ENCODE measurements around the gene SPACA9.

Gene SPACA9

GRCh38 chr9:132894346-132894745 lies 15.6 kb downstream of the SPACA9 start:
- no peak for DNase-seq (ENCODE audit: low read depth)

GRCh38 chr9:132894862-132895835 lies 16.5 kb downstream of the SPACA9 start:
- DNase-seq (ENCODE audit: low read depth): no peak

GRCh38 chr9:132896264-132896663 lies 17.6 kb downstream of the SPACA9 start:
- DNase-seq (ENCODE audit: low read depth): no peak

- DNase-seq (ENCODE audit: low read depth): no peak
Observed at GRCh38 chr9:132896906-132897305, 18.2 kb downstream of the SPACA9 start.

- no peak for DNase-seq (ENCODE audit: low read depth)
Observed at GRCh38 chr9:132898051-132898450, 19.4 kb downstream of the SPACA9 start.

GRCh38 chr9:132901858-132902831 lies 23.4 kb downstream of the SPACA9 start:
- peak; percentile 52 for DNase-seq (ENCODE audit: low read depth)

- no peak for DNase-seq (ENCODE audit: low read depth)
Observed at GRCh38 chr9:132903574-132904492, 25.1 kb downstream of the SPACA9 start.

GRCh38 chr9:132905726-132906125 lies 27.0 kb downstream of the SPACA9 start:
- DNase-seq (ENCODE audit: low read depth): no peak

GRCh38 chr9:132908635-132909034 lies 29.9 kb downstream of the SPACA9 start:
- no peak for DNase-seq (ENCODE audit: low read depth)

- DNase-seq (ENCODE audit: low read depth): no peak
Observed at GRCh38 chr9:132909311-132909710, 30.6 kb downstream of the SPACA9 start.

GRCh38 chr9:132910376-132910775 lies 31.7 kb downstream of the SPACA9 start:
- DNase-seq (ENCODE audit: low read depth): no peak

- DNase-seq (ENCODE audit: low read depth): no peak
Observed at GRCh38 chr9:132912131-132912530, 33.4 kb downstream of the SPACA9 start.

GRCh38 chr9:132914924-132915323 lies 36.2 kb downstream of the SPACA9 start:
- no peak for DNase-seq (ENCODE audit: low read depth)

- no peak for DNase-seq (ENCODE audit: low read depth)
Observed at GRCh38 chr9:132919614-132920268, 41.0 kb downstream of the SPACA9 start.

GRCh38 chr9:132923346-132923902 lies 44.7 kb downstream of the SPACA9 start:
- no peak for DNase-seq (ENCODE audit: low read depth)

GRCh38 chr9:132927704-132928103 lies 49.0 kb downstream of the SPACA9 start:
- DNase-seq (ENCODE audit: low read depth): no peak

GRCh38 chr9:132931178-132931735 lies 52.6 kb downstream of the SPACA9 start:
- DNase-seq (ENCODE audit: low read depth): no peak

GRCh38 chr9:132935026-132935425 lies 56.3 kb downstream of the SPACA9 start:
- no peak for DNase-seq (ENCODE audit: low read depth)

- DNase-seq (ENCODE audit: low read depth): no peak
Observed at GRCh38 chr9:132937463-132937901, 58.8 kb downstream of the SPACA9 start.

- no peak for DNase-seq (ENCODE audit: low read depth)
Observed at GRCh38 chr9:132939169-132939568, 60.5 kb downstream of the SPACA9 start.
